ENCODE measurements around the gene BTBD9. TPM values are rescaled to one million over a fixed set of nuclear protein-coding genes. Genes with fewer than 3 reads are reported as not detected.

Gene BTBD9
- total RNA-seq, 4 donors from 2014 or later = 10.8 to 26.3 (median 15.3) TPM

- no peak for TF ChIP-seq CTCF (IDR thresholded peaks at IDR 0.05)
- ATAC-seq (ENCODE audit: low FRiP score) (no peak), DNase-seq (ENCODE audit: low spot score) (no peak)
Observed at GRCh38 chr6:38684237-38684636, 44.5 kb upstream of the BTBD9 start.

GRCh38 chr6:38681850-38682249, 42.1 kb upstream of the BTBD9 start:
- no peak for TF ChIP-seq CTCF (IDR thresholded peaks at IDR 0.05)
- DNase-seq (ENCODE audit: low spot score) (no peak), ATAC-seq (ENCODE audit: low FRiP score) (no peak)

- DNase-seq (ENCODE audit: low spot score) (no peak), ATAC-seq (ENCODE audit: low FRiP score) (no peak)
- TF ChIP-seq CTCF (IDR thresholded peaks at IDR 0.05) = no peak
Observed at GRCh38 chr6:38679668-38680067, 39.9 kb upstream of the BTBD9 start.

GRCh38 chr6:38678178-38678760, 38.5 kb upstream of the BTBD9 start:
- ATAC-seq (ENCODE audit: low FRiP score) = no peak
- no peak for DNase-seq (ENCODE audit: low spot score)
- TF ChIP-seq CTCF (IDR thresholded peaks at IDR 0.05) = no peak

GRCh38 chr6:38676974-38677544, 37.3 kb upstream of the BTBD9 start:
- no peak for TF ChIP-seq CTCF (IDR thresholded peaks at IDR 0.05)
- no peak for DNase-seq (ENCODE audit: low spot score)
- ATAC-seq (ENCODE audit: low FRiP score) = no peak

- ATAC-seq (ENCODE audit: low FRiP score) = no peak
- TF ChIP-seq CTCF (IDR thresholded peaks at IDR 0.05) = no peak
Observed at GRCh38 chr6:38676236-38676973, 36.7 kb upstream of the BTBD9 start.

More at GRCh38 chr6:38676236-38676973, 36.7 kb upstream of the BTBD9 start:
- no peak for DNase-seq (ENCODE audit: low spot score)
